ENCODE results near the gene NR3C2. TPM values are rescaled to one million over a fixed set of nuclear protein-coding genes. Genes with fewer than 3 reads are reported as not detected.

NR3C2 gene
- total RNA-seq, 1 experiment from 2014 or later = 0.63 TPM

- peak overlapping the region; percentile 18 for H3K27ac ChIP-seq
- H3K4me1 ChIP-seq = peaks cover 48% of the 10 kb centered on the region
- H3K36me3 ChIP-seq = no peaks in the 10 kb centered on the region
- H3K4me3 ChIP-seq = no peak overlapping the region
- H3K27me3 ChIP-seq = no peaks in the 10 kb centered on the region
- peak; percentile 43 to 78 for DNase-seq
- H3K9me3 ChIP-seq (replicated peaks) = no peaks in the 10 kb centered on the region
These were observed 325.9 kb downstream of the NR3C2 start for GRCh38 chr4:148116264-148116663.

GRCh38 chr4:148114436-148114835 lies 327.8 kb downstream of the NR3C2 start:
- DNase-seq = no peak
- Histone ChIP-seq H3K4me3 (no peak overlapping the region), H3K27ac (no peak overlapping the region), H3K36me3 (no peaks in the 10 kb centered on the region), H3K9me3 (replicated peaks) (no peaks in the 10 kb centered on the region), H3K27me3 (no peaks in the 10 kb centered on the region), H3K4me1 (peaks cover 49% of the 10 kb centered on the region)

- Histone ChIP-seq H3K4me1 (peaks cover 48% of the 10 kb centered on the region), H3K36me3 (no peaks in the 10 kb centered on the region), H3K27ac (no peak overlapping the region), H3K4me3 (no peak overlapping the region), H3K27me3 (no peaks in the 10 kb centered on the region), H3K9me3 (replicated peaks) (no peaks in the 10 kb centered on the region)
- DNase-seq = peak in 1 of 2 experiments; percentile 33
These were observed 329.8 kb downstream of the NR3C2 start for GRCh38 chr4:148112231-148112982.

GRCh38 chr4:148110169-148110568 lies 332.0 kb downstream of the NR3C2 start:
- DNase-seq = no peak
- Histone ChIP-seq H3K27me3 (no peaks in the 10 kb centered on the region), H3K36me3 (no peaks in the 10 kb centered on the region), H3K4me1 (peaks cover 27% of the 10 kb centered on the region), H3K27ac (no peak overlapping the region), H3K9me3 (replicated peaks) (no peaks in the 10 kb centered on the region), H3K4me3 (no peak overlapping the region)

- H3K27ac ChIP-seq = peak overlapping the region; percentile 18; the same call in 1 of the 2 replicates
- no peaks in the 10 kb centered on the region for H3K9me3 ChIP-seq (replicated peaks)
- no peak overlapping the region for H3K4me3 ChIP-seq
- H3K4me1 ChIP-seq = peaks cover 24% of the 10 kb centered on the region
- no peaks in the 10 kb centered on the region for H3K36me3 ChIP-seq
- no peaks in the 10 kb centered on the region for H3K27me3 ChIP-seq
- no peak for DNase-seq
These were observed 333.0 kb downstream of the NR3C2 start for GRCh38 chr4:148109216-148109615.

- peak overlapping the region; percentile 18; the same call in 1 of the 2 replicates for H3K27ac ChIP-seq
- DNase-seq = peak; percentile 72 to 83
These were observed 333.4 kb downstream of the NR3C2 start for GRCh38 chr4:148108766-148109165.

GRCh38 chr4:148103597-148104355 lies 338.4 kb downstream of the NR3C2 start:
- DNase-seq = no peak
- no peaks in the 10 kb centered on the region for H3K36me3 ChIP-seq
- H3K4me3 ChIP-seq = no peak overlapping the region
- H3K27me3 ChIP-seq = no peaks in the 10 kb centered on the region
- peaks cover 6% of the 10 kb centered on the region for H3K4me1 ChIP-seq
- no peaks in the 10 kb centered on the region for H3K9me3 ChIP-seq (replicated peaks)
- H3K27ac ChIP-seq = no peak overlapping the region

More at GRCh38 chr4:148108766-148109165, 333.4 kb downstream of the NR3C2 start:
- H3K4me1 ChIP-seq = peaks cover 24% of the 10 kb centered on the region
- H3K4me3 ChIP-seq = no peak overlapping the region
- no peaks in the 10 kb centered on the region for H3K27me3 ChIP-seq
- H3K36me3 ChIP-seq = no peaks in the 10 kb centered on the region
- no peaks in the 10 kb centered on the region for H3K9me3 ChIP-seq (replicated peaks)

- Histone ChIP-seq H3K27me3 (no peaks in the 10 kb centered on the region), H3K9me3 (replicated peaks) (no peaks in the 10 kb centered on the region), H3K27ac (no peak overlapping the region), H3K36me3 (no peaks in the 10 kb centered on the region), H3K4me1 (no peaks in the 10 kb centered on the region), H3K4me3 (no peak overlapping the region)
- DNase-seq = no peak
These were observed 340.4 kb downstream of the NR3C2 start for GRCh38 chr4:148101790-148102189.

- H3K27ac ChIP-seq = no peak overlapping the region
These were observed 341.0 kb downstream of the NR3C2 start for GRCh38 chr4:148101235-148101634.

GRCh38 chr4:148097801-148098200 lies 344.4 kb downstream of the NR3C2 start:
- no peak for DNase-seq
- Histone ChIP-seq H3K36me3 (no peaks in the 10 kb centered on the region), H3K4me3 (no peak overlapping the region)

More at GRCh38 chr4:148101235-148101634, 341.0 kb downstream of the NR3C2 start:
- DNase-seq = no peak
- H3K4me1 ChIP-seq = no peaks in the 10 kb centered on the region
- H3K4me3 ChIP-seq = no peak overlapping the region
- no peaks in the 10 kb centered on the region for H3K27me3 ChIP-seq
- H3K36me3 ChIP-seq = no peaks in the 10 kb centered on the region
- no peaks in the 10 kb centered on the region for H3K9me3 ChIP-seq (replicated peaks)

GRCh38 chr4:148095346-148095923 lies 346.8 kb downstream of the NR3C2 start:
- H3K27me3 ChIP-seq = no peaks in the 10 kb centered on the region
- no peak for DNase-seq
- no peak overlapping the region for H3K27ac ChIP-seq

More at GRCh38 chr4:148097801-148098200, 344.4 kb downstream of the NR3C2 start:
- no peak overlapping the region for H3K27ac ChIP-seq
- no peaks in the 10 kb centered on the region for H3K9me3 ChIP-seq (replicated peaks)
- H3K4me1 ChIP-seq = no peaks in the 10 kb centered on the region
- H3K27me3 ChIP-seq = no peaks in the 10 kb centered on the region

GRCh38 chr4:148094149-148094548 lies 348.1 kb downstream of the NR3C2 start:
- Histone ChIP-seq H3K9me3 (replicated peaks) (no peaks in the 10 kb centered on the region), H3K4me3 (no peak overlapping the region), H3K36me3 (no peaks in the 10 kb centered on the region), H3K4me1 (no peaks in the 10 kb centered on the region), H3K27ac (no peak overlapping the region), H3K27me3 (no peaks in the 10 kb centered on the region)
- no peak for DNase-seq

More at GRCh38 chr4:148095346-148095923, 346.8 kb downstream of the NR3C2 start:
- Histone ChIP-seq H3K4me3 (no peak overlapping the region), H3K9me3 (replicated peaks) (no peaks in the 10 kb centered on the region), H3K36me3 (no peaks in the 10 kb centered on the region), H3K4me1 (no peaks in the 10 kb centered on the region)

- H3K27me3 ChIP-seq = no peaks in the 10 kb centered on the region
- no peaks in the 10 kb centered on the region for H3K4me1 ChIP-seq
- no peak for DNase-seq
- no peak overlapping the region for H3K27ac ChIP-seq
- no peak overlapping the region for H3K4me3 ChIP-seq
- H3K9me3 ChIP-seq (replicated peaks) = no peaks in the 10 kb centered on the region
- H3K36me3 ChIP-seq = no peaks in the 10 kb centered on the region
These were observed 349.1 kb downstream of the NR3C2 start for GRCh38 chr4:148093065-148093464.

GRCh38 chr4:148092316-148093014 lies 349.7 kb downstream of the NR3C2 start:
- H3K4me1 ChIP-seq = no peaks in the 10 kb centered on the region
- no peaks in the 10 kb centered on the region for H3K36me3 ChIP-seq
- no peak overlapping the region for H3K27ac ChIP-seq
- H3K27me3 ChIP-seq = no peaks in the 10 kb centered on the region
- H3K9me3 ChIP-seq (replicated peaks) = no peaks in the 10 kb centered on the region
- no peak for DNase-seq
- H3K4me3 ChIP-seq = no peak overlapping the region
